Heart left ventricle (tissue), 13 donors: ENCODE results near the gene KCNQ2.

Experiments used
- CTCF ChIP-seq, 12 donors: fragments of 200-600 bp; sonication (generic) in 4 of 12; IDR thresholded peaks; one replicate each; pipeline versions ENCODE4 v1.5.0 to v1.8.0; 2018 to 2022; ENCODE audit warnings: antibody characterized with exemption in 12 of 12, mild to moderate bottlenecking in 5 of 12
- POLR2A ChIP-seq, 2 donors: fragments of 450-650 bp; IDR thresholded peaks; one replicate each; pipeline ENCODE4 v1.6.1; 2017; ENCODE audit warnings: antibody characterized with exemption in 2 of 2, mild to moderate bottlenecking in 2 of 2, moderate library complexity in 2 of 2
- donor health status: ischemic (EF 13 %, LVEDD 7.1; RV severe dilation, severe dysfunction).
- donor health status: DM: no; HTN: yes; CAD: no.
- donor health status: DM: no; HTN: no; CAD: no.
- donor health status: ischemic (EF 25% LVEDD 6.9; RV normal size, moderate dysfunction).
- donor health status: ischemic (EF 25% LVEDD 5.7; RV mildly dilated, moderate dysfunction).
- donor health status: ischemic (EF 35%, LVEDD 5.7; RV mildly dilated, moderate dysfunction).
- donor health status: nonischemic (EF 11% LVEDD 7.7; RV severe dilation, severe dysfunction).
- donor health status: DM: yes; HTN: yes; CAD: no.
- donor health status: PGD.
- donor health status: ischemic (EF 29% LVEDD 5.4; RV normal size, mild dysfunction).
- donor health status: nonischemic (EF 23%, LVEDD 6.1; RV moderate dilation, normal function).

GRCh38 chr20:63486300-63486855 lies 13.9 kb upstream of the KCNQ2 start:
- TF ChIP-seq CTCF (IDR thresholded peaks at IDR 0.05): no peak
- no peak for TF ChIP-seq POLR2A (IDR thresholded peaks at IDR 0.05)
